RWPE2 (cell line): ENCODE data around the gene ITPK1.

Experiments used
- ATAC-seq: fragments of 200-7000 bp; cut with Tn5 transposase; 3 replicates; pipeline ENCODE4 v1.9.1; 2021; ENCODE audit warnings: low read depth
- DNase-seq: peaks from one replicate; pipeline ENCODE4 v3.0.0-alpha.2; 2020; ENCODE audit warnings: low spot score
- H3K27ac ChIP-seq: fragments of 450-650 bp; 2 replicates; pipeline ENCODE4 v1.5.1; 2017; ENCODE audit warnings: mild to moderate bottlenecking; ENCODE audit not compliant: poor library complexity, severe bottlenecking
- H3K27me3 ChIP-seq: fragments of 250-450 bp; sonication (Bioruptor Pico); 2 replicates; pipeline ENCODE4 v1.5.1; 2021; ENCODE audit warnings: mild to moderate bottlenecking, moderate library complexity; ENCODE audit not compliant: insufficient read depth, poor library complexity, severe bottlenecking
- H3K36me3 ChIP-seq: fragments of 250-450 bp; sonication (Bioruptor Pico); 2 replicates; pipeline ENCODE4 v1.5.1; 2020; ENCODE audit warnings: low read depth, mild to moderate bottlenecking, moderate library complexity
- H3K4me1 ChIP-seq: fragments of 250-450 bp; sonication (Bioruptor Pico); 2 replicates; pipeline ENCODE4 v1.5.1; 2021; ENCODE audit warnings: mild to moderate bottlenecking, moderate library complexity; ENCODE audit not compliant: insufficient read depth, poor library complexity, severe bottlenecking
- H3K4me3 ChIP-seq: fragments of 250-450 bp; sonication (Bioruptor Pico); 2 replicates; pipeline ENCODE4 v1.5.1; 2021; ENCODE audit warnings: mild to moderate bottlenecking, moderate library complexity; ENCODE audit not compliant: severe bottlenecking
- H3K9me3 ChIP-seq: fragments of 250-450 bp; sonication (Bioruptor Pico); 2 replicates; pipeline ENCODE4 v1.5.1; 2021; ENCODE audit warnings: mild to moderate bottlenecking, moderate library complexity; ENCODE audit not compliant: severe bottlenecking
- TF ChIP-seq, protein P1 (sequence below): fragments of 450-650 bp; IDR thresholded peaks from one replicate; pipeline ENCODE4 v1.5.1; 2017; ENCODE audit warnings: mild to moderate bottlenecking, moderate library complexity; ENCODE audit not compliant: poor library complexity, severe bottlenecking

Gene ITPK1

GRCh38 chr14:93005135-93005813 is 110.5 kb downstream of the ITPK1 start:
- H3K4me1 ChIP-seq, result peaks cover 17% of the 10 kb centered on the region
- TF ChIP-seq, protein P1, sequence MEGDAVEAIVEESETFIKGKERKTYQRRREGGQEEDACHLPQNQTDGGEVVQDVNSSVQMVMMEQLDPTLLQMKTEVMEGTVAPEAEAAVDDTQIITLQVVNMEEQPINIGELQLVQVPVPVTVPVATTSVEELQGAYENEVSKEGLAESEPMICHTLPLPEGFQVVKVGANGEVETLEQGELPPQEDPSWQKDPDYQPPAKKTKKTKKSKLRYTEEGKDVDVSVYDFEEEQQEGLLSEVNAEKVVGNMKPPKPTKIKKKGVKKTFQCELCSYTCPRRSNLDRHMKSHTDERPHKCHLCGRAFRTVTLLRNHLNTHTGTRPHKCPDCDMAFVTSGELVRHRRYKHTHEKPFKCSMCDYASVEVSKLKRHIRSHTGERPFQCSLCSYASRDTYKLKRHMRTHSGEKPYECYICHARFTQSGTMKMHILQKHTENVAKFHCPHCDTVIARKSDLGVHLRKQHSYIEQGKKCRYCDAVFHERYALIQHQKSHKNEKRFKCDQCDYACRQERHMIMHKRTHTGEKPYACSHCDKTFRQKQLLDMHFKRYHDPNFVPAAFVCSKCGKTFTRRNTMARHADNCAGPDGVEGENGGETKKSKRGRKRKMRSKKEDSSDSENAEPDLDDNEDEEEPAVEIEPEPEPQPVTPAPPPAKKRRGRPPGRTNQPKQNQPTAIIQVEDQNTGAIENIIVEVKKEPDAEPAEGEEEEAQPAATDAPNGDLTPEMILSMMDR, result no peak
- ATAC-seq (no peak), DNase-seq (no peak)
- peaks cover 1% of the 10 kb centered on the region; the same call in 1 of the 2 replicates for H3K36me3 ChIP-seq
- no peaks in the 10 kb centered on the region for H3K9me3 ChIP-seq
- H3K4me3 ChIP-seq, result no peak overlapping the region
- no peak overlapping the region for H3K27ac ChIP-seq
- H3K27me3 ChIP-seq, result no peaks in the 10 kb centered on the region

GRCh38 chr14:93004699-93005082 is 111.0 kb downstream of the ITPK1 start:
- no peak for ATAC-seq
- Histone ChIP-seq H3K27ac (no peak overlapping the region), H3K27me3 (no peaks in the 10 kb centered on the region), H3K4me3 (no peak overlapping the region), H3K9me3 (no peaks in the 10 kb centered on the region), H3K4me1 (peaks cover 17% of the 10 kb centered on the region), H3K36me3 (peaks cover 7% of the 10 kb centered on the region; the same call in 1 of the 2 replicates)
- DNase-seq, result no peak
- TF ChIP-seq, protein P1, result no peak

- ATAC-seq (no peak), DNase-seq (no peak)
- Histone ChIP-seq H3K9me3 (no peaks in the 10 kb centered on the region), H3K36me3 (peaks cover 8% of the 10 kb centered on the region; the same call in 1 of the 2 replicates), H3K27ac (no peak overlapping the region), H3K4me3 (no peak overlapping the region), H3K4me1 (peaks cover 17% of the 10 kb centered on the region), H3K27me3 (no peaks in the 10 kb centered on the region)
- TF ChIP-seq, protein P1, result no peak
These were observed 111.6 kb downstream of the ITPK1 start for GRCh38 chr14:93003945-93004698.

DNA sequence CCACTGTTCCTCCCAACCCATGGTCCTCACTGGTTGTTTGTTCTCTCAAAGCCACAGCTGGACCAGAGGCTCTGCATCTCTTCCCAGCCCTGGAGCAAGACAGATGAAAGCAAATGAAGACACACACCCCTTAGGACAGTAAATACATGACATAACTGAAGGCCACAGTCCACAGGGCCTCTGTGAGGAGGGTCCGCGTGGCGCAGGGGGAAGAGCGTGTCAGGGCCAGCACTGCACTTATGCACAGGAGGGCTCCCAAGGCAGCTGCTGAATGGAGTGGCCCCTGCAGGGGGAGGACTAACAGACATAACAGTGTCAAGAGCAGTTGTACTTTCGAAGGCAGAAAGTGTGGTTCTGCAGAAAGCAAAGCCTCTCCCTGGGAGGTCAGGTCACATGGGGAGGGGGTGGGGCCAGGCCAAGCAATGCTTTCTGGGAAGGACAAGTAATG is 112.8 kb downstream of the ITPK1 start:
- TF ChIP-seq, protein P1, result no peak
- no peak overlapping the region for H3K4me3 ChIP-seq
- H3K9me3 ChIP-seq, result no peaks in the 10 kb centered on the region
- ATAC-seq, result no peak
- peaks cover 6% of the 10 kb centered on the region for H3K4me1 ChIP-seq
- no peak overlapping the region for H3K27ac ChIP-seq
- no peaks in the 10 kb centered on the region for H3K27me3 ChIP-seq
- peaks cover 9% of the 10 kb centered on the region; the same call in 1 of the 2 replicates for H3K36me3 ChIP-seq
- DNase-seq, result no peak
